GM12801 (cell line): Measurements from ENCODE around the gene ANAPC5.

ENCODE experiments used
- TF ChIP-seq, protein P1 (sequence below): IDR thresholded peaks from one replicate; pipeline ENCODE4 v1.5.1; 2011; ENCODE audit warnings: control low read depth; ENCODE audit not compliant: insufficient read length; ENCODE audit errors: extremely low read depth

The ANAPC5 gene

DNA sequence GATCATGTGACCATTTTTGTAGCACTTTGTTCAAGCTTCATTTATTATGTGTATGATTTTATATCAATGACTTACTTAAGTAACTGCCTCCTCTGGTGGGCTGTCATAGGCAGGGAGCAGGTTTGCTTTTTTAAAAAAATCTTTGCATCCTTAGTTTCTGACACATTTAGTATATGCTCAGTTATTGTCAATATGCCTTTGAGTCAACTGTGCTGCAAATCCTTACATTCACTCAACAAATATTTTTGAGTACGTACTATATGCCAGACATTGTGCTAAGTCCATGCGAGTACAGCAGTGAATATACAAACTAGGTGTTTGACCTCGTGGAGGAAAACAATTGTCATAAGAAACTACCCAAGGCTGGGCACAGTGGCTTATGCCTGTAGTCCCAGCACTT lies 4.4 kb upstream of the ANAPC5 start:
- TF ChIP-seq, protein P1, sequence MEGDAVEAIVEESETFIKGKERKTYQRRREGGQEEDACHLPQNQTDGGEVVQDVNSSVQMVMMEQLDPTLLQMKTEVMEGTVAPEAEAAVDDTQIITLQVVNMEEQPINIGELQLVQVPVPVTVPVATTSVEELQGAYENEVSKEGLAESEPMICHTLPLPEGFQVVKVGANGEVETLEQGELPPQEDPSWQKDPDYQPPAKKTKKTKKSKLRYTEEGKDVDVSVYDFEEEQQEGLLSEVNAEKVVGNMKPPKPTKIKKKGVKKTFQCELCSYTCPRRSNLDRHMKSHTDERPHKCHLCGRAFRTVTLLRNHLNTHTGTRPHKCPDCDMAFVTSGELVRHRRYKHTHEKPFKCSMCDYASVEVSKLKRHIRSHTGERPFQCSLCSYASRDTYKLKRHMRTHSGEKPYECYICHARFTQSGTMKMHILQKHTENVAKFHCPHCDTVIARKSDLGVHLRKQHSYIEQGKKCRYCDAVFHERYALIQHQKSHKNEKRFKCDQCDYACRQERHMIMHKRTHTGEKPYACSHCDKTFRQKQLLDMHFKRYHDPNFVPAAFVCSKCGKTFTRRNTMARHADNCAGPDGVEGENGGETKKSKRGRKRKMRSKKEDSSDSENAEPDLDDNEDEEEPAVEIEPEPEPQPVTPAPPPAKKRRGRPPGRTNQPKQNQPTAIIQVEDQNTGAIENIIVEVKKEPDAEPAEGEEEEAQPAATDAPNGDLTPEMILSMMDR = no peak

DNA sequence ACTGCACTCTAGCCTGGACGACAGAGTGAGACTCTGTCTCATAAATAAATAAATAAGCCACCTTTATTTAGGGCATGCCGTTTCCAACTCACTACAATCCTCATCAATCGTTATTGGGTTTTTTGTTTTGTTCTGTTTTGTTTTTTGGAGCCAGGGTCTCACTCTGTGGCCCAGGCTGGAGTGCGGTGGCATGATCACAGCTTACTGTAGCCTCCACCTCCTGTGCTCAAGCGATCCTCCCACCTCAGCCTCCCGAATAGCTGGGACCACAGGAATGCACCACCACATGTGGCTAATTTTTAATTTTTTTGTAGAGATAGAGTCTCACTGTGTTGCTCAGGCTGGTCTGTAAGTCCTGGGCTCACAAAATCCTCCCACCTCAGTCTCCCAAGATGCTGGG lies 3.6 kb upstream of the ANAPC5 start:
- TF ChIP-seq, protein P1 = no peak

DNA sequence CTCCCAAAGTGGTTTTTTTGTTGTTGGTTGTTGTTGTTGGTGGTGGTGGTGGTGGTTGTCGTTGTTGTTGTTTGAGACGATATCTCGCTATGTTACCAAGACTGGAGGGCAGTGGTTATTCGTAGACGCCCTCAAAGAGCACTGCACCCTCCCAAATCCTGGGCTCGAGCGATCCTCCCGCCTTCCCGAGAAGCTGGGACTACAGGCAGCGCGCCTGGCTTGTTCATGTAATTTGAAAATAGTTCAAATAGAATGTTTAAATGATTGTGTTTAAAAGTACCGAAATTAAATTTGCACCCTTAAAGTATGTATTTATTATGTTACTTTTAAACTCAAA lies 439 bp upstream of the ANAPC5 start:
- TF ChIP-seq, protein P1 = no peak

DNA sequence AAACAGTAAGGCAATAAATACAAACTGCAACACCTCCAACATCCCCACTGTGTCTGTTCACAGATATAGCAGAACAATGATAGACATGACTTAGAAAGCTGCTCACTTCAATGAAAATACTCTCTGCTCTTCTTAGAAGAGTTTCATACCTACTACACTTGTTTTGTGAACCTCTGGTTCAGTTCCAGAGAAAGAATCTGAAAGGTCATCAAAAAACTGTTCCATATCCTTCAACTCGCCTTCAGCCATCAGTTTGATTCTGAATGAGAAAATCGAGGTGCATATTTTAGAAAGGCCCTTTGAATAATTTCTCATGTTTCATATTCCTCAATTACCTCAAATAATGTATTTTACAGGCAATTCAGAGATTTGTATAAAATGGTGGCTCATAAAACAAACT lies 5.5 kb downstream of the ANAPC5 start:
- TF ChIP-seq, protein P1 = no peak

DNA sequence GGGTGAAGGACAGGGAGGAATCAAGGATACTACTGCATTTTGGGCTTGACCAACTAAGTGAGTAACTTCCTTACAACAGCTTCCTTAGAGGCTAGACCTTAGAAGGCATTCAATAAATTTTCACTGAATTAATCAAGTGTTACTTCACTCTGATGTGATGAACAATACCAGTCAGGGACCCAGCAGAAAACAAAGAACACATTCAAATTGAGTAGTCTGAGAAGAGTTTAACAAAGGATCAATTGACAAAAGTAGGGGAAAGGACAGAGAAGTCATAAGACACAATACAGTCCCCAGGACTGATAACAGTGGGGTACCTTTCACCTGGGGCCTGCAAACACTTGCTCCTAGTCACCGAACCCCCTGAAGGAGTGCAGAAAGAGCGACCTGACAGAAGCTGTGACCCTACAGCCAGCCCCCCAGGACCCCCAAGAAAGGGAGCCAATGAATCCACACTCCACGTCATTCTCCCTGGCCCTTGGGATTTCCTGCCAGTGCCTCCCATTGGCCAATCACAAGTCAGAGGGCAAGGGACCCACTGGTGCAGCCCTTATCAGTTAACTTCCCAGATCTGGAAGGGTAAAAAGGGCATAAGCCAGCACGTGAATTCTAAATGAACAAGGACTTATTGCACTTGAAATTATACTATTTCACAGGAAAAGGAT lies 6.9 kb downstream of the ANAPC5 start:
- TF ChIP-seq, protein P1 = no peak

DNA sequence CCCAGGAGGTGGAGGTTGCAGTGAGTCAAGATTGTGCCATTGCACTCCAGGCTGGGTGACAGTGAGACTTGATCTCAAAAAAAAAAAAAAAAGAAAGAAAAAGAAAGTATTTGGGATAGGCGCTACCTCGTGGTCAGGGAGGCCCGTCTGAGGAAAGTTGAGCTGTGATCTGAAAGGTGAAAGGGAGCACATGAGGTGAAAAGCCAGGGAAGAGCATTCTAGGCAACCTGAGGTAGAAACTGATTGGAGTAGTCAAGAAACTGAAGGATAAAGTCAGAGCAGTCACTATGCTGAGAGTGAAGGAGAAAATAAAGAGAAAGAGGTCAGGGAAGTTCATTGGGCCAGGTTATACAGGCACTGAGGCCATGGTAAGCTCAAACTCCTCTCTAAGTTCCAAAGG lies 7.7 kb downstream of the ANAPC5 start:
- TF ChIP-seq, protein P1 = no peak

DNA sequence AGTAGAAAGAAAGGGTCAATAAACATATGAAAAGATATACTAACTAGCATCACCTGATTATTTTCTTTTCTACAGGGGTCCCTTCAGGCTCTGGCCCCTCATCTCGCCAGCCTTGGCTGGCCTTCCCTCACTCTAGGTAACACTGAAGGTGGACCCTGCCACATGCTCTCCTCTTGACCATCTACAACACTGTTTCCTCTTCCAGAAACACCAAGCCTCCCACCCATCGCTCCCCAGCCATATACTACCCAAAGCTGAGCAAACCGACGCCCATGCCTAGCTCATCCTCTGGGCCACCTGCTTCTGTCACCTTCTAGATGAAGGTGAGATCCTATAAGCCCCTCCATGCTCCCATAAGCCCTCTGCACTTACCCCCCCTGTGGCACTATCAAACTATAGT lies 14.8 kb downstream of the ANAPC5 start:
- TF ChIP-seq, protein P1 = no peak
